Thoracic aorta (tissue), 2 donors: ENCODE measurements around the gene TAB2. TPM values are rescaled to one million over a fixed set of nuclear protein-coding genes. Genes with fewer than 3 reads are reported as not detected.

Experiments used
- ATAC-seq: fragments of 150-250 bp; one replicate; pipeline ENCODE4 v1.8.0; 2017; ENCODE audit warnings: low read depth; ENCODE audit not compliant: insufficient number of reproducible peaks, low FRiP score
- DNase-seq: peaks from one replicate; pipeline ENCODE4 v3.0.0-alpha.2; 2020; ENCODE audit warnings: low spot score
- H3K27ac ChIP-seq, 2 donors: fragments of 200-600 bp; sonication (generic); 1 replicate in 1 of 2; 2 replicates in 1 of 2; pipeline ENCODE4 v1.5.1; 2016; ENCODE audit warnings: mild to moderate bottlenecking in 2 of 2, moderate library complexity in 2 of 2
- H3K27me3 ChIP-seq: fragments of 200-600 bp; sonication (generic); replicated peaks from 2 replicates; pipeline ENCODE4 v1.6.0; 2016; ENCODE audit warnings: mild to moderate bottlenecking; ENCODE audit not compliant: insufficient read depth
- H3K36me3 ChIP-seq: fragments of 200-600 bp; sonication (generic); one replicate; pipeline ENCODE4 v1.5.1; 2016
- H3K4me1 ChIP-seq, 2 donors: fragments of 200-600 bp; sonication (generic); 1 replicate in 1 of 2; 2 replicates in 1 of 2; pipeline versions ENCODE4 v1.5.1 to v1.6.0; 2016; ENCODE audit warnings: low read depth in 2 of 2, mild to moderate bottlenecking in 1 of 2; ENCODE audit not compliant: control insufficient read depth in 1 of 2
- H3K4me3 ChIP-seq: fragments of 200-600 bp; sonication (generic); 2 replicates; pipeline ENCODE4 v1.5.1; 2016; ENCODE audit warnings: mild to moderate bottlenecking
- H3K9me3 ChIP-seq: fragments of 200-600 bp; sonication (generic); 2 replicates; pipeline ENCODE4 v1.5.1; 2016
- total RNA-seq, 2 donors: library from RNA; depleted of rRNA; stranded (reverse); fragments of >200 nt; gene quantifications; one replicate each; pipeline versions ENCODE4 v1.1.0 to v1.2.3, GENCODE V29; 2016
- TF ChIP-seq, protein P1 (sequence below): fragments of 200-600 bp; sonication (generic); IDR thresholded peaks from one replicate; pipeline ENCODE4 v1.5.1; 2019; ENCODE audit warnings: antibody characterized with exemption

The TAB2 gene
- total RNA-seq, 2 donors from 2014 or later = 56.0 to 61.7 TPM

- no peaks in the 10 kb centered on the region for H3K27me3 ChIP-seq
- no peaks in the 10 kb centered on the region for H3K9me3 ChIP-seq
- ATAC-seq (no peak), DNase-seq (no peak)
- H3K4me3 ChIP-seq = no peak overlapping the region
- no peak overlapping the region for H3K27ac ChIP-seq
- TF ChIP-seq, protein P1, sequence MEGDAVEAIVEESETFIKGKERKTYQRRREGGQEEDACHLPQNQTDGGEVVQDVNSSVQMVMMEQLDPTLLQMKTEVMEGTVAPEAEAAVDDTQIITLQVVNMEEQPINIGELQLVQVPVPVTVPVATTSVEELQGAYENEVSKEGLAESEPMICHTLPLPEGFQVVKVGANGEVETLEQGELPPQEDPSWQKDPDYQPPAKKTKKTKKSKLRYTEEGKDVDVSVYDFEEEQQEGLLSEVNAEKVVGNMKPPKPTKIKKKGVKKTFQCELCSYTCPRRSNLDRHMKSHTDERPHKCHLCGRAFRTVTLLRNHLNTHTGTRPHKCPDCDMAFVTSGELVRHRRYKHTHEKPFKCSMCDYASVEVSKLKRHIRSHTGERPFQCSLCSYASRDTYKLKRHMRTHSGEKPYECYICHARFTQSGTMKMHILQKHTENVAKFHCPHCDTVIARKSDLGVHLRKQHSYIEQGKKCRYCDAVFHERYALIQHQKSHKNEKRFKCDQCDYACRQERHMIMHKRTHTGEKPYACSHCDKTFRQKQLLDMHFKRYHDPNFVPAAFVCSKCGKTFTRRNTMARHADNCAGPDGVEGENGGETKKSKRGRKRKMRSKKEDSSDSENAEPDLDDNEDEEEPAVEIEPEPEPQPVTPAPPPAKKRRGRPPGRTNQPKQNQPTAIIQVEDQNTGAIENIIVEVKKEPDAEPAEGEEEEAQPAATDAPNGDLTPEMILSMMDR = no peak
- peaks cover 18% of the 10 kb centered on the region for H3K36me3 ChIP-seq
- peaks cover 12 to 17% of the 10 kb centered on the region in 2 donors for H3K4me1 ChIP-seq
These were observed 65.9 kb downstream of the TAB2 start for GRCh38 chr6:149383371-149383770.

DNA sequence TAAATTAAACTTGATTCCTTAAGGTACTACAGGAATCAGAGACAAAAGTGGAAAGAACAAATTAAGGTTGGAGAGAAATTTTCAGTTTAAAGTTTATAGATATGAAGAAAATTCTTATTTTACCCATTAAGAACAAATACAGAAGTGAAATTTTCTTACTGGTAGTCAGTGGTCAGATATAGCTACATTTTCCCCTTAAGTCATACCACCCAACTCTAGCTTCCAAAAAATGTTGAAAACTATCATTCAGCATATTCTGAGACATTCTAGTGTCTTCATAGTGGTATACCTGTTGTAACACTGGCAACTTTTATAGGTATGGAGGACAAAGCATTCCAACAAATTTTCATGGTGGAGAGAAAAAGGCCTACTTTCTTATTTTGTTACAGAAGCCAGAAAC, 67.0 kb downstream of the TAB2 start:
- peaks cover 8% of the 10 kb centered on the region for H3K36me3 ChIP-seq
- ATAC-seq = no peak

GRCh38 chr6:149385998-149386646, 68.6 kb downstream of the TAB2 start:
- peaks cover 16 to 18% of the 10 kb centered on the region in 2 donors for H3K4me1 ChIP-seq
- H3K9me3 ChIP-seq = no peaks in the 10 kb centered on the region
- H3K27ac ChIP-seq = no peak overlapping the region
- H3K36me3 ChIP-seq = peaks cover 6% of the 10 kb centered on the region
- H3K4me3 ChIP-seq = no peak overlapping the region
- H3K27me3 ChIP-seq = no peaks in the 10 kb centered on the region
- ATAC-seq = no peak
- TF ChIP-seq, protein P1 = no peak
- no peak for DNase-seq

More for the DNA sequence above, 67.0 kb downstream of the TAB2 start:
- peaks cover 12 to 18% of the 10 kb centered on the region in 2 donors for H3K4me1 ChIP-seq
- no peak overlapping the region for H3K27ac ChIP-seq
- no peaks in the 10 kb centered on the region for H3K9me3 ChIP-seq
- H3K27me3 ChIP-seq = no peaks in the 10 kb centered on the region
- TF ChIP-seq, protein P1 = no peak
- no peak overlapping the region for H3K4me3 ChIP-seq
- DNase-seq = no peak

DNA sequence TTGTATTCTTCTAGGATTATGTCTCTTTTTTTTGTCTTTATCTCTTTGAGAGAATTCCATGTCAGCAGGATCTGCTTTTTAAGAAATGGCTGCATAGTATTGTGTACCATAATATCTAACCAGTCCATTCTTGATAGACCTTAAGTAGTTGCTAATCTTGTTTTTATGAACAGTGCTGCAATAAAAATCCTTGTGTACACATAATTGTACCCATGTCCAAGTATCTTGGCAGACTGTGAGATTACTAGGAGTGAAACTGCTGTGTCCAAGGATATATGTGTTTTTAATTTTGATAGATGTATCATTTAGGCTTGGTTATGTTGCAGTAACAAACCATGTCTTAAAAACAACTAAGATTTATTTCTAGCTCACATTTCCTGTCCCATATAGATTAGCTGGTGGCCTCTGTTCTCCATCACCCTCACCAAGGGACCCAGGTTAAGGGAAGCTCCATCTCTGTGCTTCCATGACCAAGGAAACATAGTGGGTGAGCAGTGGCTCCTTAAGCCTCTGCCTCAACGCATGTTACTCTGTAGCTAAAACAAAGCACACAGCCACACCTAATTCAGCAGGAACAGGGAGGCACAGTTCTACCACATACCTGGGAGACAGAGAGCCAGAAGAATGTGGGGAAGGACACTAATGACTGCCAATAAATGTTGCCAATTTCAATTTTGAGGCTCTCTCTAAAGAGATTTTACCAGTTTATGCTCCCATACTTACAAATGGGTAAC, 70.4 kb downstream of the TAB2 start:
- ATAC-seq = no peak
- TF ChIP-seq, protein P1 = no peak
- DNase-seq = no peak
- H3K4me1 ChIP-seq = peaks cover 16 to 18% of the 10 kb centered on the region in 2 donors
- H3K27ac ChIP-seq = no peak overlapping the region
- H3K36me3 ChIP-seq = no peaks in the 10 kb centered on the region
- no peaks in the 10 kb centered on the region for H3K9me3 ChIP-seq
- H3K4me3 ChIP-seq = no peak overlapping the region
- no peaks in the 10 kb centered on the region for H3K27me3 ChIP-seq

GRCh38 chr6:149389509-149390297, 72.2 kb downstream of the TAB2 start:
- Histone ChIP-seq H3K27ac (no peak overlapping the region), H3K36me3 (no peaks in the 10 kb centered on the region), H3K27me3 (no peaks in the 10 kb centered on the region), H3K9me3 (no peaks in the 10 kb centered on the region), H3K4me3 (no peak overlapping the region), H3K4me1 (peaks cover 16 to 18% of the 10 kb centered on the region in 2 donors)
- ATAC-seq (no peak), DNase-seq (no peak)
- TF ChIP-seq, protein P1 = no peak
